ENCODE data around the gene CDH7. TPM values are rescaled to one million over a fixed set of nuclear protein-coding genes. Genes with fewer than 3 reads are reported as not detected.

Gene CDH7
- total RNA-seq, 4 donors from 2014 or later = 0.47 TPM; not detected in 3

GRCh38 chr18:65752625-65753325 is 2.0 kb downstream of the CDH7 start:
- no peak for DNase-seq (ENCODE audit: low spot score)
- no peak for ATAC-seq (ENCODE audit: low FRiP score)
- no peak for TF ChIP-seq CTCF (IDR thresholded peaks at IDR 0.05)

GRCh38 chr18:65753520-65753919 is 2.7 kb downstream of the CDH7 start:
- ATAC-seq (ENCODE audit: low FRiP score) (no peak), DNase-seq (ENCODE audit: low spot score) (no peak)
- TF ChIP-seq CTCF (IDR thresholded peaks at IDR 0.05) = no peak

GRCh38 chr18:65754121-65754520 is 3.3 kb downstream of the CDH7 start:
- DNase-seq (ENCODE audit: low spot score) (no peak), ATAC-seq (ENCODE audit: low FRiP score) (no peak)
- TF ChIP-seq CTCF (IDR thresholded peaks at IDR 0.05) = no peak

DNA sequence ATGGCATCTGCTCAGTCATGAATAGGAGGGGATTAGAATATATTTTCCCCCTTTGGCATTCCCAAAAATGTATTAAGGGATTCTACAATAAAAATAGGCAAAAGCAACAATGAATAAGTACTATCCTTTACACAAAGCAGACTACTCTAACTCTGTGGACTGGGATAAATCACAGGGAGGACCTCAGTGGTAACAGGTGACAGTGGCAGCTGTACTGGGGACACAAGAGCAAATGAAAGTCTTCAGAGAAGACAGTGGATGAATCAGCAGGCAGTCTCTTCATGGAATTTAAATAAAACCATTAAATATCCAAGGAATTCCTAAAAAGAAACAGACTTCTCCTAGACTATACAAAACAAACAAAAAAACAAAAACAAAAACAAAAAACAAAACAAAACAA is 4.8 kb downstream of the CDH7 start:
- ATAC-seq (ENCODE audit: low FRiP score) (no peak), DNase-seq (ENCODE audit: low spot score) (no peak)
- no peak for TF ChIP-seq CTCF (IDR thresholded peaks at IDR 0.05)

DNA sequence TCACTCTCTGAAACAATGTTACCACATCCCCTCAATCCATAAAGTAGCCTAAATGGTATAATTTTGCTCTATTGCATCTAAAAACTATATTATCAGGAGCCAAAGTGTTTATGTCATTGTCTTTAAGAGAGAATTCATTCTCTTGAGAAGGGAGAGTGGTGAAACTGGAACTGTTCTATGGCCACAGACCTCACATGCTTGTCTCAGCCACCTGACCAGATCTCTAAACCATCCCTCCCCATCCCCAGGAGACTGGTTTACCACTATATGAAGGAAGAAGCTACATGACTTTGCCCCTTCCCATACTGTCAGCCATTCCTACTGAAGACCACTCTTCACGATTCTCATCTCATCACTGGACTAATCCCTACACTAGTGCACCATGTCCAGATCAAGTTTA is 9.6 kb downstream of the CDH7 start:
- ATAC-seq (ENCODE audit: low FRiP score) = no peak
- DNase-seq (ENCODE audit: low spot score) = no peak
- no peak for TF ChIP-seq CTCF (IDR thresholded peaks at IDR 0.05)

- ATAC-seq (ENCODE audit: low FRiP score) = no peak
- TF ChIP-seq CTCF (IDR thresholded peaks at IDR 0.05) = no peak
- DNase-seq (ENCODE audit: low spot score) = no peak
Observed at GRCh38 chr18:65761636-65762295, 11.0 kb downstream of the CDH7 start.

DNA sequence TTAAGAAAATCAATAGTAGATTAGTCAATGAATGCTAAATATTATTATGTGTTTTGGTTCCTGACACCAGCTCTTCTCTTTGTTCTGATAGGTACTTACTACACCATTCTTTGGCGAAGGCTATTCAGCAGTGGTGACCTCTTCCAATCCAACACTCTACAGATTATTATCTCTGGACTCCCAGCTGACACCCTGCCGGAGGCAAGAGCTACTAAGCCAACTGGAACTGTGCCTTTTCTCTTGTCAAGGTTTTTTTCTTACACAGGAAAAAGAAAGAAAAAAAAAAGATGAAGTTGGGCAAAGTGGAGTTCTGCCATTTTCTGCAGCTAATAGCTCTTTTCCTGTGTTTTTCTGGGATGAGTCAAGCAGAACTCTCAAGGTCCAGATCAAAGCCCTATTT is 11.7 kb downstream of the CDH7 start:
- ATAC-seq (ENCODE audit: low FRiP score) (no peak), DNase-seq (ENCODE audit: low spot score) (no peak)
- no peak for TF ChIP-seq CTCF (IDR thresholded peaks at IDR 0.05)

All from omental fat pad (tissue), 4 donors.